NCI-H2196 treated with DMSO at 0.1 percent for 48 hours (cell line): Measurements from ENCODE around the gene TMEM209.
"Not testable (repeated sequence)": the region's sequence is repeated elsewhere in the genome, so short reads cannot be mapped to it uniquely, and the experiment has no call there.

Experiments used
- DNase-seq: peaks from one replicate; lab custom pipeline; 2025; ENCODE audit not compliant: unreplicated experiment; lab: John Stamatoyannopoulos, UW

The TMEM209 gene

DNA sequence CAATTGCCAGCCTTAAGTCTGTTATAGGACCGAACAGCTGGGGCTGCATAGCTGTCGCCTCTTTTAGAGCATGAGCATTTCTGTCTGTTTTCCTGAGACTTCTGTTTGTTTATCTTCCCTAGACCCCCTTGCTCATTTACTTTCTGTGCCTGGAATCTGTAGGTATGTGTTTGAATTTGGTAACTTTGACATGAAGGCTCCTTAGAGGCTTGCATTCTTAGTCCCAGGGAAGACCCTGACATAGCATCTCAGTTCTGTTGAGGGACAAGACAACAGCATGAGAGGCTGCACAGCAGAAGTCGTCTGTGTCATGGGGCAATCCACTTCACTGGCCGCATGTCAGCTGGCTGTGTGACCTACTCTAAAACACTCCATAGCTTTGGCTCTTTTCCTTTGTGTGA lies 76.2 kb downstream of the TMEM209 start:
- DNase-seq: no peak

DNA sequence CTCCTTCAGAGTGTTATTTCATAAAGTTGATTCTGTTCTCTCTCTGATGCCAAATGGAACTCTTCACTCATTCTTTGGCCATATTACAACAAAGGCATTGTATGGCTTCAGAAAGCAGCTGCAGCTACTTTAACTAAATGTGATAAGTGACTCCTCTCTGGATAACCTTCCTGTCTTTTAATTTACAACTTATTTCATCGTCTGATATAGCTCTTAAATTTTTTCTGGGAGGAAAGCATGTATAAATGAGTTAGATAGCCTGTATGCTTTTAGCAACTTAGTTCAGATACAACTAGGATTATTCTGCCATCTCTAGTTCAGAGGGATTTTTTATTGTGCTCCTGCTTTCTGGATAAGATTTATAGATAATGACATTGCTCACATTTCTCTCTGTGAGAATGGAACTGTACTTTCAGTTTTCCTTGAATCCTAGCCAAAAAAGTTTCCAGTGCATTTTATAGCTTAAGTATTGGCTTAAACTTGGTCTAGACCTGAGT lies 77.3 kb downstream of the TMEM209 start:
- no peak for DNase-seq

DNA sequence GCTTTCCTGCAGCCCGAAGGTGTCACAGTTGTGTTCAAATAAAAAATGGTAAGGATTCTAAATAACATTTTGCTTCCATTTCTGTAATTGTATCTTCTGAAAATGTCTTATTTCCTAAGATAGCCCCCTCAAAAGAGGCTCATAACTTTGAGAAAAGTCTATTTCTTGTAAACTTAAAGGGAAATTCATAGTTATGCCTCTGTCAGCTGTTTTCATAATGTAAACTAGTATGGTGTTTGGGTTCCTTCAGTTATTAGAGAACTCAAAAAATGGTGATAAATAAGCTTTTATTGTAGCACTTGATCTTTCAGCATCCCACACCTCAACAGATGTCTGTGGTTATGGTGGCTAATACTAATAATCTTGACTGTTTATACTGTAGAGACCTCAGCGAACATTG lies 77.8 kb downstream of the TMEM209 start:
- DNase-seq: no peak

DNA sequence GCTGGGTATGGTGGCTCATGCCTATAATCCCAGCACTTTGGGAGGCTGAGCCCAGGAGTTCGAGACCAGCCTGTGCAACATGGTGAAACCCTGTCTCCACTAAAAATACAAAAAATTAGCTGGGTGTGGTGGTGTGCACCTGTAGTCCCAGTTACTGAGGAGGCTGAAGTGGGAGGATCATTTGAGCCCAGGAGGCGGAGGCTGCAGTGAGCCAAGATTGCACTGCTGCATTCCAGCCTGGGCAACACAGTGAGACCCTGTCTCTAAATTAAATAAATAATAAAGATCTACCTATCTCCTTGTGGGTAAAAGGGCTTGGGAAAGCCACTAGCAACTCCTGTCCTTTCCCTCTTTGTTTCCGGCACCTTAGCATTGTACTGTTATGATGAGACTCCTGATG lies 78.4 kb downstream of the TMEM209 start:
- not testable (repeated sequence) for DNase-seq

DNA sequence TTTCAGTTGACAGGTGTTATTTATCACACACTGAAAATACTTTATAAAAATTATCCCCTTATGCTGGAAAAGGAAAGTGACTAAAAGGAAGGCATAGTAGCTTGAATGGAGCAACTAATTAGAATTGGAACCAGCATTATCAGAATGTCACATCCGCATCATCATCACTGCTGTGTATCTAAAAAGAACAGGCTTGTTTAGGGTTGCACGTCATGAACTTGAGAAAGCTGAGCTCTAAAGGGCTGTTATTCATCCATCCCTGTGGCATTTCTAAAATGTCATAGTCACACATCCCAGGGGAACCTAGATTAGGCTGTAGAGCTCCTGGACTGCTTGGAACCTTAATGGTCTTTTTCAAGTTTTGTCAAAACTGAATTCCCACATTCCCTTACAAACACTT lies 80.5 kb downstream of the TMEM209 start:
- no peak for DNase-seq

DNA sequence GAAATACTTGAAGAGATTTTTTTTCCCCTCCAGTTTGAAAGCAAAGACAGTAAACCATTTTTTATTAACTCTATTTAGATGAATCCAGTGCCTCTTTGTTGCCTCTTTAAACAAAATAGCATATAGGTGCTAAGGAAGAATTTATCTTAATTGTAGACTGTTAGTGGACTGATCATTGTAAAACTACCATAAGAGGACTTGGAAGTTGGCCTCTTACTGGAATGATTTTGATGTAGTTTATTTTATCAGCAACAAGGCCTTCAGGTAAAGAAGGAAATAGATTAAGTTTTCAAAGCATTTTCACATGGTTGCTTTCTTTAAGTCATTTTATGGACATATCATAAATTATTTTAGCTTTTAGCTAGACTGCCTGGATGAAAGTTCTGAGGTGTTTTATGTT lies 81.7 kb downstream of the TMEM209 start:
- no peak for DNase-seq

DNA sequence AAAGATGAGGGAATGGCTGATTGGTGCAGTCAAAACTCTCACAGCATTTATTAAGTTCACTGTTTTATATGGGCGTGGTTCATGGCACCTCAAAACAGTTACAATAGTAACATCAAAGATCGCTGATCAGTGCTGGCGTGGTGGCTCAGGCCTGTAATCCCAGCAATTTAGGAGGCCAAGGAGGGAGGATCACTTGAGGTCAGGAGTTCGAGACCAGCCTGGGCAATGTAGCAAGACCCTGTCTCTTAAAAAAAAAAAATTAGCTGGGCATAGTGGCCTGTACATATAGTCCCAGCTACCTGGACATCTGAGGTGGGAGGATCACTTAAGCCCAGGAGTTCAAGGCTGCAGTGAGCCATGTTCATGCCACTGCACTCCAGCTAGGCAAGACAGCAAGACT lies 86.4 kb downstream of the TMEM209 start:
- DNase-seq: no peak

DNA sequence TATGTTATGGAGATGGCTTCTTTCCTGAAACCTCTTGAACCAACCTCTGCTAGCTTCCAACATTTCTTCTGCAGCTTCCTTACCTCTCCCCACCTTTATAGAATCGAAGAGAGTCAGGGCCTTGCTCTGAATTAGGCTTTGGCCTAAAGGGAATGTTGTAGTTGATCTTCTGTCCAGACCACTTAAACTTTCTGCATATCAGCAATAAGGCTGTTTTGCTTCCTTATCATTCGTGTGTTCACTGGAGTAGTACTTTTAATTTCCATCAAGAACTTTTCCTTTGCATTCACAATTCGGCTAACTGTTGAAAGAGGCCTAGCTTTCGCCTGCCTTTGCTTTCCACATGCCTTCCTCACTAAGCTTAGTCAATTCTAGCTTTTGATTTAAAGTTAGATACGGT lies 86.9 kb downstream of the TMEM209 start:
- no peak for DNase-seq

DNA sequence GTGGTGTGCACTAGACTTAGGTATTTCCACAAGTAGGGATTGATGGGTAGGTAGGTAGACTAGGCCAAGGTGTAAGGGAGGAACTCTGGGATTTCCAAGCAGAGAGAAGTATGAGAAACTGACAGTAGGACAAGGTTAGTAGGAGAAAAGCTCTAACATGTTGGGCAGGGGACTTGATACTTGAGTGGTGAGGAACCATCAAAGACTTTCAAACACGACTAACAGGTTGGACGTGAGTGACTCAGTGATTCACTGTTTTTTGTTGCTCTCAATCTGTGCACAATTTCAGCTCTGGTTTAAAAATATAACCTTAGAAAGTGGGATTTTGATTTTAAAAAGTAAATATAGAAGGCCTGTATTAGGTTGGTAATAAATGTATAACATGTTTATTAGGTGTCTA lies 90.4 kb downstream of the TMEM209 start:
- DNase-seq: no peak
